Astrocyte of the cerebellum (primary cell): ENCODE data around the gene TCF7L2.
A peak's percentile ranks its signal among the peaks of the same experiment; 100 is the strongest.

Experiments
- DNase-seq: peaks from one replicate; pipeline ENCODE4 v3.0.0-alpha.2; 2011; ENCODE audit warnings: low read depth
- H3K4me3 ChIP-seq: 2 replicates; pipeline ENCODE4 v1.5.1; 2011; ENCODE audit warnings: mild to moderate bottlenecking, low read depth, low read length, moderate library complexity
- CTCF ChIP-seq: IDR thresholded peaks from 2 replicates; pipeline ENCODE4 v1.5.1; 2012; ENCODE audit warnings: low read length, low read depth, moderate library complexity, mild to moderate bottlenecking; ENCODE audit errors: missing control alignments
- in situ Hi-C: cut with HindIII; loops from 2 replicates; pipeline ENCODE4 v1.10.0; 2017; ENCODE audit warnings: low sequenced_read_pairs

The TCF7L2 gene

GRCh38 chr10:113041841-113042750, 92.0 kb downstream of the TCF7L2 start:
- in situ Hi-C loops = no loop called here
- no peak for TF ChIP-seq CTCF
- no peak overlapping the region for H3K4me3 ChIP-seq
- DNase-seq = no peak

DNA sequence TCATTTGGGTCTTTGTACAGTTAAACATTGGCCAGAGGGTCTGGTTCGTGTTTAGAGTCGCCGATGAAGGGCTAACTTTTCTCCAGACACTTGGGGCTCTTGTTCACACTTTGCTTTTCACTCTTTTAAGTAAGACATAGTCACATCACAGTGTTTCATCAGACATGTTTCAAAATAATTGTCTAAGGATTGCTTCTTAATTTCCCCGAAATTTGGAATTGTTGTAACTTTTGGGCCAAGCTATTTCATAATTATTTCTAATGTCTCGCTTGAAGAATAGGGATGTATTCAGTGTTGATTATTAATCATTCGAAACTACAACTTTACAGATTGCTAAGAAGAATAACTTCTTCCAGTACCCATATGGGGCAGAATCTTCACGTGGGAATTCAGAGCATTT, 92.8 kb downstream of the TCF7L2 start:
- no peak overlapping the region for H3K4me3 ChIP-seq
- no peak for DNase-seq
- TF ChIP-seq CTCF = no peak
- in situ Hi-C loops = no loop called here

- in situ Hi-C loops = no loop called here
- DNase-seq = no peak
- H3K4me3 ChIP-seq = no peak overlapping the region
- TF ChIP-seq CTCF = no peak
Observed at GRCh38 chr10:113044016-113044755, 94.1 kb downstream of the TCF7L2 start.

GRCh38 chr10:113045147-113046055, 95.4 kb downstream of the TCF7L2 start:
- in situ Hi-C loops = no loop called here
- no peak for TF ChIP-seq CTCF
- H3K4me3 ChIP-seq = no peak overlapping the region
- peak; percentile 79 for DNase-seq

DNA sequence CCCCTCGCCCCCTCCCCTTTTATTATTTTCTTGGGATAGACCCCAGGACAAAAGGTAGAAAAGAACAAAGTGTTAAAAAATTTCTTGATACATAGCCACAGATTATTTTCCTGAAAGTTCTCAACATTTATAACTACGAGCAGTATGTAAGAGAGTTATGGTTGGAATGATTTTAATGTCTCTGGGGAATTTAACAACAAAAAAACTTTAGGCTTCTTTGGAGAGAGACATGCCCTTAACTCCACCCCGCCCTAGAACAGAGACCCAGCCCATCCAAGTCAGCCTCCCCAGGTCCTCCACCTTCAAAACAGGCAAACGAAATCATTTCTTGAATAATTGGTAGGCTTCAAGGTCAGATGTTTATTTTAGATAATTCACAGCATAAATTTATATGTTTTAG, 97.1 kb downstream of the TCF7L2 start:
- in situ Hi-C loops = no loop called here
- H3K4me3 ChIP-seq = no peak overlapping the region
- TF ChIP-seq CTCF = no peak
- DNase-seq = no peak

DNA sequence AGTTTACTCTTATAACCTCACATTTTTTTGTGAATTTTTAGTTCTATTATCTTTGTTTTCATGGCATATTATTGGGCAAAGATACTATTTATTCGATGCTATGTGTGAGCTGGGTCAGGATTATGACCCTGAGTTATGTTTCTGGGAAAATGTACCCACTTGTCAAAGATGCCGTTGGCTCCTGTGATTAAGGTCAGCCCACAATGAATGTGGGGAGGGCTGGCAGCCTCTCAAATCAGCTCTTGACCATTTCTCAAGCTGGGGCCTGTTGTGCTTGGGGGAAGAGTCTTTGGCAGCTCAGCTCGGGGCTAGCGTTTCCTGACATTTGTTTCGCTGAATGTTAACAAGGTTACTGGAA, 97.5 kb downstream of the TCF7L2 start:
- DNase-seq = peak; percentile 70
- no peak for TF ChIP-seq CTCF
- in situ Hi-C loops = no loop called here
- no peak overlapping the region for H3K4me3 ChIP-seq
